H9 (cell line): ENCODE results near the gene CTIF. TPM values are rescaled to one million over a fixed set of nuclear protein-coding genes. Genes with fewer than 3 reads are reported as not detected.

Experiments used
- DNase-seq: peaks from one replicate; pipeline ENCODE4 v3.0.0-alpha.2; 2017
- H2AFZ ChIP-seq: one replicate; pipeline ENCODE4 v1.6.1; 2013; ENCODE audit warnings: mild to moderate bottlenecking, low read length, control low read depth, moderate library complexity
- H2AK5ac ChIP-seq: 2 replicates; pipeline ENCODE4 v1.6.1; 2013; ENCODE audit warnings: low read length, control low read depth, mixed read lengths; ENCODE audit not compliant: insufficient read length
- H2BK120ac ChIP-seq: one replicate; pipeline ENCODE4 v1.6.1; 2013; ENCODE audit warnings: low read depth, mild to moderate bottlenecking, low read length, control low read depth, inconsistent platforms; ENCODE audit not compliant: poor library complexity, severe bottlenecking
- H2BK12ac ChIP-seq: 2 replicates; pipeline ENCODE4 v1.6.1; 2013; ENCODE audit warnings: low read length, control low read depth, mixed read lengths, low read depth; ENCODE audit not compliant: insufficient read length
- H2BK15ac ChIP-seq: 2 replicates; pipeline ENCODE4 v1.6.1; 2013; ENCODE audit warnings: low read depth, low read length, control low read depth
- H2BK20ac ChIP-seq: one replicate; pipeline ENCODE4 v1.6.1; 2013; ENCODE audit warnings: low read depth, mild to moderate bottlenecking, low read length, control low read depth, inconsistent platforms; ENCODE audit not compliant: poor library complexity, severe bottlenecking
- H2BK5ac ChIP-seq: 2 replicates; pipeline ENCODE4 v1.6.1; 2013; ENCODE audit warnings: low read length, control low read depth, mixed read lengths; ENCODE audit not compliant: insufficient read length
- H3K14ac ChIP-seq: 2 replicates; pipeline ENCODE4 v1.6.1; 2013; ENCODE audit warnings: low read length, control low read depth; ENCODE audit not compliant: insufficient read depth
- H3K18ac ChIP-seq: 2 replicates; pipeline ENCODE4 v1.6.1; 2013; ENCODE audit warnings: low read depth, mild to moderate bottlenecking, mixed read lengths, low read length, control low read depth; ENCODE audit not compliant: insufficient read length
- H3K23ac ChIP-seq: 2 replicates; pipeline ENCODE4 v1.6.1; 2013; ENCODE audit warnings: low read length, control low read depth, mixed read lengths, low read depth; ENCODE audit not compliant: insufficient read length
- H3K23me2 ChIP-seq: 2 replicates; pipeline ENCODE4 v1.6.1; 2013; ENCODE audit warnings: low read depth, mild to moderate bottlenecking, mixed read lengths, low read length, control low read depth; ENCODE audit not compliant: insufficient read length, poor library complexity, severe bottlenecking
- H3K27ac ChIP-seq: 2 replicates; pipeline ENCODE4 v1.5.1; 2013; ENCODE audit warnings: low read length, control low read depth, mixed read lengths, low read depth; ENCODE audit not compliant: insufficient read length
- H3K27me3 ChIP-seq: 2 replicates; pipeline ENCODE4 v1.6.1; 2013; ENCODE audit warnings: low read length, control low read depth, inconsistent platforms; ENCODE audit not compliant: insufficient read depth
- H3K4ac ChIP-seq: 2 replicates; pipeline ENCODE4 v1.6.1; 2013; ENCODE audit warnings: low read depth, mild to moderate bottlenecking, control low read depth, inconsistent platforms, low read length, moderate library complexity
- H3K4me1 ChIP-seq: 2 replicates; pipeline ENCODE4 v1.6.1; 2013; ENCODE audit warnings: low read length, control low read depth, inconsistent platforms; ENCODE audit not compliant: insufficient read depth
- H3K4me2 ChIP-seq: 2 replicates; pipeline ENCODE4 v1.6.1; 2013; ENCODE audit warnings: low read length, control low read depth, mixed read lengths; ENCODE audit not compliant: insufficient read length, insufficient read depth
- H3K56ac ChIP-seq: 2 replicates; pipeline ENCODE4 v1.6.1; 2013; ENCODE audit warnings: low read depth, mild to moderate bottlenecking, mixed read lengths, low read length, control low read depth; ENCODE audit not compliant: insufficient read length
- H3K79me1 ChIP-seq: 2 replicates; pipeline ENCODE4 v1.6.1; 2013; ENCODE audit warnings: low read depth, mild to moderate bottlenecking, moderate library complexity, low read length, control low read depth, inconsistent platforms; ENCODE audit not compliant: insufficient read depth, poor library complexity, severe bottlenecking
- H3K79me2 ChIP-seq: 2 replicates; pipeline ENCODE4 v1.6.1; 2013; ENCODE audit warnings: low read length, control low read depth, inconsistent platforms; ENCODE audit not compliant: insufficient read depth
- H3K9ac ChIP-seq: 2 replicates; pipeline ENCODE4 v1.6.1; 2013; ENCODE audit warnings: low read length, control low read depth, mixed read lengths; ENCODE audit not compliant: insufficient read length; ENCODE audit errors: extremely low read depth
- H3K9me3 ChIP-seq: one replicate; pipeline ENCODE4 v1.6.1; 2013; ENCODE audit warnings: low read depth, low read length, inconsistent platforms; ENCODE audit not compliant: control insufficient read depth
- H3T11ph ChIP-seq: one replicate; pipeline ENCODE4 v1.6.1; 2013; ENCODE audit warnings: mild to moderate bottlenecking, low read length, control low read depth, inconsistent platforms
- H4K20me1 ChIP-seq: one replicate; pipeline ENCODE4 v1.6.1; 2013; ENCODE audit not compliant: control insufficient read depth, insufficient read length, insufficient read depth
- H4K5ac ChIP-seq: 2 replicates; pipeline ENCODE4 v1.6.1; 2013; ENCODE audit warnings: low read depth, mild to moderate bottlenecking, mixed read lengths, low read length, control low read depth; ENCODE audit not compliant: insufficient read length
- H4K8ac ChIP-seq: replicated peaks from 2 replicates; pipeline ENCODE4 v1.6.1; 2013; ENCODE audit warnings: low read length, control low read depth, mixed read lengths, low read depth; ENCODE audit not compliant: insufficient read length
- H4K91ac ChIP-seq: 2 replicates; pipeline ENCODE4 v1.6.1; 2013; ENCODE audit warnings: low read depth, mild to moderate bottlenecking, moderate library complexity, mixed read lengths, low read length, control low read depth; ENCODE audit not compliant: insufficient read length
- H3K27ac Mint-ChIP-seq, 3 experiments: 2 replicates in 2 of 3; 3 replicates in 1 of 3; pipeline ENCODE4 v1.8.0; 2020 to 2021; ENCODE audit warnings: mixed read lengths in 3 of 3, mild to moderate bottlenecking in 1 of 3, moderate library complexity in 1 of 3
- H3K27me3 Mint-ChIP-seq: 2 replicates; pipeline ENCODE4 v1.8.0; 2021; ENCODE audit warnings: low read depth, mild to moderate bottlenecking, moderate library complexity, mixed read lengths
- H3K36me3 Mint-ChIP-seq, 3 experiments: 2 replicates in 2 of 3; 3 replicates in 1 of 3; pipeline ENCODE4 v1.8.0; 2020 to 2021; ENCODE audit warnings: low read depth in 3 of 3, mixed read lengths in 3 of 3; ENCODE audit not compliant: insufficient read depth in 1 of 3
- H3K4me1 Mint-ChIP-seq, 2 experiments: 2 replicates each; pipeline ENCODE4 v1.8.0; 2020; ENCODE audit warnings: mixed read lengths in 2 of 2
- H3K4me3 Mint-ChIP-seq, 2 experiments: 2 replicates in 1 of 2; 3 replicates in 1 of 2; pipeline ENCODE4 v1.8.0; 2020 to 2021; ENCODE audit warnings: mild to moderate bottlenecking in 2 of 2, mixed read lengths in 2 of 2, moderate library complexity in 1 of 2
- H3K9me3 Mint-ChIP-seq, 2 experiments: 2 replicates in 1 of 2; 3 replicates in 1 of 2; pipeline ENCODE4 v1.8.0; 2020; ENCODE audit warnings: mild to moderate bottlenecking in 2 of 2, mixed read lengths in 2 of 2, moderate library complexity in 1 of 2
- CTCF ChIP-seq: fragments of 200-600 bp; sonication (generic); conservative IDR thresholded peaks from 3 replicates; pipeline ENCODE4 v1.8.0; 2021; ENCODE audit warnings: antibody characterized with exemption, mild to moderate bottlenecking
- WGBS: extraction: QIAGEN DNeasy Blood & Tissue Kit; methylation state at CpG from one replicate; pipeline ENCODE4 v1.1.7; 2013; ENCODE audit warnings: missing lambda C conversion rate, low lambda C conversion rate, mixed read lengths; ENCODE audit not compliant: insufficient read length; ENCODE audit errors: extremely low coverage; 5-methylcytosine and 5-hydroxymethylcytosine counted together
- total RNA-seq: library from RNA; stranded (reverse); gene quantifications from 2 replicates; pipeline ENCODE4 v1.2.1, GENCODE V29; 2021

The CTIF gene
- total RNA-seq, 1 experiment from 2014 or later: 15.8 TPM

GRCh38 chr18:48879008-48879431, 340.2 kb downstream of the CTIF start:
- no peaks in the 10 kb centered on the region for H3K36me3 Mint-ChIP-seq
- no peak overlapping the region for H4K8ac ChIP-seq
- no peak overlapping the region for H3T11ph ChIP-seq
- no peak overlapping the region for H2BK120ac ChIP-seq
- H2BK5ac ChIP-seq: no peak overlapping the region
- no peak overlapping the region for H3K4ac ChIP-seq
- no peak overlapping the region for H3K18ac ChIP-seq
- H3K79me2 ChIP-seq: no peaks in the 10 kb centered on the region
- no peaks in the 10 kb centered on the region for H3K27me3 ChIP-seq
- peak overlapping the region in 1 of 2 experiments; percentile 43; a peak in 1 of 5 replicates for H3K4me3 Mint-ChIP-seq
- H3K14ac ChIP-seq: no peak overlapping the region
- H3K27ac ChIP-seq: no peak overlapping the region
- H2AK5ac ChIP-seq: no peak overlapping the region
- no peaks in the 10 kb centered on the region for H3K9me3 ChIP-seq
- H2BK12ac ChIP-seq: no peak overlapping the region
- H3K9me3 Mint-ChIP-seq: no peaks in the 10 kb centered on the region; a peak in 2 of 5 replicates
- H2BK20ac ChIP-seq: no peak overlapping the region
- H2AFZ ChIP-seq: no peak overlapping the region
- no CpG with 5 or more reads among the region's 15 CpGs for WGBS
- peaks cover 11% of the 10 kb centered on the region for H3K27me3 Mint-ChIP-seq
- peaks cover 3% of the 10 kb centered on the region; the same call in 1 of the 2 replicates for H3K4me1 ChIP-seq
- peak overlapping the region in 1 of 3 experiments; percentile 6; a peak in 1 of 7 replicates for H3K27ac Mint-ChIP-seq
- no peaks in the 10 kb centered on the region for H3K23me2 ChIP-seq
- H4K20me1 ChIP-seq: no peaks in the 10 kb centered on the region
- no peak overlapping the region for H4K5ac ChIP-seq
- H3K9ac ChIP-seq: no peak overlapping the region
- peak; percentile 83 for DNase-seq
- peaks cover 11 to 28% of the 10 kb centered on the region in 2 experiments for H3K4me1 Mint-ChIP-seq
- no peak overlapping the region for H2BK15ac ChIP-seq
- no peak overlapping the region for H4K91ac ChIP-seq
- H3K23ac ChIP-seq: no peak overlapping the region
- H3K79me1 ChIP-seq: no peaks in the 10 kb centered on the region
- TF ChIP-seq CTCF: no peak
- H3K4me2 ChIP-seq: no peak overlapping the region
- H3K56ac ChIP-seq: no peak overlapping the region
